HUES6 (cell line): ENCODE data around the gene NRROS.
"Not testable (repeated sequence)": the region's sequence is repeated elsewhere in the genome, so short reads cannot be mapped to it uniquely, and the experiment has no call there.

Experiments
- H3K27ac ChIP-seq: 2 replicates; pipeline ENCODE4 v1.7.0; 2013; ENCODE audit warnings: low read depth, mild to moderate bottlenecking, low read length, inconsistent platforms
- H3K27me3 ChIP-seq: 2 replicates; pipeline ENCODE4 v1.6.1; 2013; ENCODE audit warnings: low read length; ENCODE audit not compliant: control insufficient read depth, insufficient read depth
- H3K36me3 ChIP-seq: 2 replicates; pipeline ENCODE4 v1.6.1; 2013; ENCODE audit warnings: low read length; ENCODE audit not compliant: control insufficient read depth, insufficient read depth
- H3K4me1 ChIP-seq: 2 replicates; pipeline ENCODE4 v1.6.1; 2013; ENCODE audit warnings: low read length; ENCODE audit not compliant: control insufficient read depth, insufficient read depth
- H3K4me3 ChIP-seq: 2 replicates; pipeline ENCODE4 v1.5.1; 2013; ENCODE audit warnings: low read depth, low read length
- H3K9ac ChIP-seq: one replicate; pipeline ENCODE4 v1.6.1; 2013; ENCODE audit warnings: mild to moderate bottlenecking, low read length
- H3K9me3 ChIP-seq: 2 replicates; pipeline ENCODE4 v1.6.1; 2013; ENCODE audit warnings: low read depth, low read length; ENCODE audit not compliant: control insufficient read depth, insufficient read depth

Gene NRROS

DNA sequence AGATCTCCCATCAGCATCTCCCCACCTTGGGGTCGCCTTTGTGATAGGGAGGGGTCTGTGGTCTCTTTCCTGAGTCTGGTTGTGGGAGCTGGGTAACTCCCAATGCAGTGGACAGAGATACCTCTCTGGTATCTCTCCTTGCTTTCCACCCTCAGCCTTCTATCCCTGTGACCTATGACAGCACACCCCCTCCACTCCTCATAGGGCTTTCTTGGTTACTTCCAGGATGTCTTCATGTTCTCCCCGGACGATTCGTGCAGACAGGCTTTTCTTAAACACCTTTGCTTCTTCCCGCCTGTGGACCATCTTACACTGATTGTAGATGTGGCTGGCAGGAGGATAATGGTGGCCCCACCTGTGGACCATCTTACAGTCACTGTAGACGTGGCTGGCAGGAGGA lies 14.2 kb upstream of the NRROS start:
- no peak overlapping the region for H3K4me3 ChIP-seq
- no peaks in the 10 kb centered on the region for H3K27me3 ChIP-seq
- no peaks in the 10 kb centered on the region for H3K36me3 ChIP-seq
- H3K27ac ChIP-seq: no peak overlapping the region
- H3K4me1 ChIP-seq: peaks cover 14% of the 10 kb centered on the region
- H3K9me3 ChIP-seq: no peaks in the 10 kb centered on the region
- H3K9ac ChIP-seq: no peak overlapping the region

DNA sequence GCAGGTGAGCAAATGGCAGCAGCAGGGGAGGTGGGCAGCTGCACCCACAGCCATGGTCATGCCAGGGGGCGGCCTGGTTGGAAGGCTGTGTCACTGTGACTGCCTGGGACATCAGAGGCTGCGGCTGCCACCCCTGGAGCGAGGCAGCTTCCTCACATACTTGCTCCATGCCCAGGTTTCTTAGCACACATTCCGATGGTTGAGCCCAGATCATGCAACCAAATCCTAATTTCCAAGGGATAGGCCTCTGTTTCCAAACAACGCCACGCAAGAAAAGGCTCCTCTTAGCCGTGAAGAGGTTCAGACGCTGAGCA lies 11.6 kb upstream of the NRROS start:
- Histone ChIP-seq H3K9me3 (no peaks in the 10 kb centered on the region), H3K4me3 (no peak overlapping the region), H3K4me1 (peaks cover 21% of the 10 kb centered on the region), H3K27me3 (no peaks in the 10 kb centered on the region), H3K36me3 (no peaks in the 10 kb centered on the region), H3K9ac (no peak overlapping the region), H3K27ac (no peak overlapping the region)

DNA sequence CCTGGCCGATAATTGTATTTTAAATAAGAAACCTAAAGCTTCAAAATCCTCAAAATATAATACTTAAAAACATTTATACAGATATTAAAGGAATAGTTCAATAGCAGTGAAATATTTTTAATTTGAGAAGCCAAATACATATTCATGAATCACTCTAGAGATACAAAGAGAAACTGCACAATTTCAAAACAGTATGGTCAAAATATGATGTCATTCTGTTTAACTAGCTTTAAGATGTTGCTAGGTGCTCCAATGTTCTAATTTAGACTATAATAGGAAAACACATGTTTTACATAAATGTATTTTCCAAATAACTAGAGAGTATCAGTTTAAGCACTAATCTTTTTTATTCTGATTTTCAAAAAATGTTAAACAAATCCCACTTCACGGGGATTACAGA lies 10.3 kb upstream of the NRROS start:
- peaks cover 28% of the 10 kb centered on the region for H3K4me1 ChIP-seq
- no peak overlapping the region for H3K27ac ChIP-seq
- H3K36me3 ChIP-seq: no peaks in the 10 kb centered on the region
- H3K27me3 ChIP-seq: no peaks in the 10 kb centered on the region
- H3K9ac ChIP-seq: no peak overlapping the region
- no peak overlapping the region for H3K4me3 ChIP-seq
- no peaks in the 10 kb centered on the region for H3K9me3 ChIP-seq

DNA sequence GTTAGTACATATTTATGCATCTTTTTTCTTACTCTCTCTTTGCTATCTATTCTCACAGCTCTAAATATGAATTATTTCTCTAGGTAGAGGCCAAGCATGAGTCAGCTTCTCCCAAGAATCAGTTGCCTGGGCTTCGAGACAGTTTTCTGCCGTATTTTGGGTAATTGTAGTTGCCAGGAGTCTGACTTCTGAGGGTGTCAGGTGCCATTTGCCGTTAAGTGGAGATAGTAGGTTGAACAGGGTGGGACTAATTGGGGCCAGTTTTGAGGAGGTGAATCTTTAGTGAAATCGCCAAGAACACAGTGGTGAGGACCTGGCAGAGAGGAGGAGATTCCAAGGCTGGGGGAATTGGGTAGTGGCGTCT lies 7.8 kb upstream of the NRROS start:
- peak overlapping the region; percentile 93 for H3K27ac ChIP-seq
- H3K4me3 ChIP-seq: peak overlapping the region; percentile 62
- no peaks in the 10 kb centered on the region for H3K9me3 ChIP-seq
- peaks cover 31% of the 10 kb centered on the region for H3K4me1 ChIP-seq
- H3K36me3 ChIP-seq: no peaks in the 10 kb centered on the region
- H3K27me3 ChIP-seq: no peaks in the 10 kb centered on the region
- H3K9ac ChIP-seq: peak overlapping the region; percentile 84

DNA sequence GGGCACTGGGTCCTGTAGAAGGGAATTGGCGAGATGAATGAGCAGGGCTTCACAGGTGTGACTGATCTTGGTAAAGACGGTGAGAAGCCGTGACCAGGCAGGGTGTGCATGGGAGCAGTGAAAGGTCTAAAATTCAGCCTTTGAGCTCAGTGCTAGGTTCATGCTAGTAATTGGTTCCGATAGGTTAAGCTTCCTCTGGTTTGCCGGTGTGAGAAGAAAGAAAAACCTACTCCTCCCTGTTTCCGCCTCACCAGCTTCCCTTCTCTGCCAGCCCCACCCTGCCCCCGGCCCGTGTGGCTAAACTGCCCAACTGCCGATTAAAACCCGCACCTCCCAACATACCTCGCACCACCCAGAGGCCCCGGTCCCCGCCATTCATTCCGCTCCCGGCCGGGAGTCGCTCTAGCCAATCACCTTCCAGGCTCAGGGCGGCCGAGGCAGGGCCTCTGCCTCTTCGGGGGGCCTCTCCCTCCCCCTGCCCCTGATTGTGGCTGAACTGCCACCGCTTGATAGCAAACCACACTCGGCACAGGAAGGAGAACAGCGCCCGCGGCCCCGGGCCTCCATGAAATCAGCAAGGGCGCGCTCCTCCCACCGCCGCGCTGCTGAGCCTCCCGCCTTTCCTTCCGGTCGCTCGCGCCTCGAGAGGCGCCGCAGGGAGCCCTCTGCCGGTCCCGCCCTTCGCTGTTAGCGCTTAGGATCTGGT lies 7.3 kb upstream of the NRROS start:
- Histone ChIP-seq H3K27me3 (no peaks in the 10 kb centered on the region), H3K4me1 (peaks cover 27% of the 10 kb centered on the region), H3K9me3 (no peaks in the 10 kb centered on the region), H3K36me3 (no peaks in the 10 kb centered on the region), H3K27ac (peak overlapping the region; percentile 93), H3K9ac (peak overlapping the region; percentile 84), H3K4me3 (peak overlapping the region; percentile 62)

DNA sequence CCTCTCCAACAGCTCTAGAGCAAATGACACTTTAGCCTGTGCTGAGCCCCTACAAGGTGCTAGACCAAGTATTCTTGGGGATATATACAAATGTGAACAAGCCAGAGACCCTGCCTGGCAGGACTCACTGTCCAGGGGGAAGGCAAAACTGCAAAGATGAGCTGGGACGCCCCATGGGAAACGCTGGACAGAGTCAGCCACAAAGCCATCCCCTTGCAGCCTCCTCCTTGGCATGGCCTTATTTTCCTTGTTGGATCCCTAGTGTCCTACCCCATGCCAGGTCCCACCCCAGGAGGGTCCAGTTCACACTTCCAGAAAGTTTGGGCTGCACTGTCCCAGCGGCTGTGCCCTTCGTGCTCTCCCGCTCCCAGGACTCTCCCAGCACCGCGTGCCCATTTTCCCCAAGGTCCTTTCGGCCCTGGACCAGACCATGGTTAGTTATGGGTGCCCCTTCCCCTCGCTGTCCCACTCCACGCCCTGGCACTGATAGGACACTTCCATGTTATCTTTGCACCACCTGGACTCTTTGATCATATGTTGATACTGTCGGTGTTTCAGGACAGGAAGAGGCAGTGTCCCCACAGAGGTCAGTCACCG lies 5.8 kb upstream of the NRROS start:
- Histone ChIP-seq H3K9ac (no peak overlapping the region), H3K27ac (peak overlapping the region; percentile 94; the same call in 1 of the 2 replicates), H3K27me3 (peaks cover 3% of the 10 kb centered on the region; the same call in 1 of the 2 replicates), H3K4me1 (peaks cover 18% of the 10 kb centered on the region), H3K4me3 (peak overlapping the region; percentile 62; the same call in 1 of the 2 replicates), H3K36me3 (no peaks in the 10 kb centered on the region), H3K9me3 (no peaks in the 10 kb centered on the region)

DNA sequence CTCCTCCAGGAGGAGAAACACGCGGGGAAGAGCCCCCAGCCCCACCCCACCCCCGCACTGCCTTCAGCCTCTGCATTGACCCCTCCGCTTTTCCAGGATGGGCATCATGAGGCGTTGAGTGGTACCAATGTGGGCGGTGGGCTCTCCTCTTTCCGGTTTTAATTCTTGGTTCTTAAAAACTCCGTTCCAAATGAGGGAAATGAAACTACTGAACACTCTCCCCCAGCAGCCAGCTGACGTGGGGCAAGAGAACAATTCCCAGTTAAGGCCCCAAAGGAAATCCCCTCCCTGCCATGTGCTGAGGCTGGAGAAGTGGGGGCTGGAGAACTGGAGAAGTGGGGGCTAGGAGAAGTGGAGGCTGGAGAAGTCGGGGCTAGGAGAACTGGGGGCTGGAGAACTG lies 5.3 kb upstream of the NRROS start:
- peaks cover 9% of the 10 kb centered on the region; the same call in 1 of the 2 replicates for H3K27me3 ChIP-seq
- H3K4me3 ChIP-seq: no peak overlapping the region
- no peak overlapping the region for H3K27ac ChIP-seq
- H3K9ac ChIP-seq: no peak overlapping the region
- no peaks in the 10 kb centered on the region for H3K36me3 ChIP-seq
- peaks cover 24% of the 10 kb centered on the region for H3K4me1 ChIP-seq
- H3K9me3 ChIP-seq: no peaks in the 10 kb centered on the region

DNA sequence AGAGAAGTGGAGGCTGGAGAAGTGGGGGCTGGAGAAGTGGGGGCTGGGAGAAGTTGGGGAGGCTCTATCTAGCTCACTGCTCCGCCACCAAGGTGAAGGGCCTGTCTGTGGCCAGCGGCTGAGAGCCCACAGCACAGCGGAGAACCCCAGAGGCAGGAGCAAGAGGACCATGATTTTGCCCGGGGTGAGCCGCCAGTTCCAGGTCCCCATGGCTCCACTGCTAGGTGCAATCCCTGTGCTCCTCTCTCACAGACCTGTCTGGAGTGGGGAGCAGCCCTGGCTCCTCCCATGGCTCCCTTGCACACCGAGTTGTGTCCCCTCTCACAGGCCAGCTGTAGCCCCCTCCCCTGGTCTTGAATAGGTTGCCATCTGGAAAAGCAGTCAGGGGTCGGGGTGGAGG lies 4.7 kb upstream of the NRROS start:
- peaks cover 28% of the 10 kb centered on the region for H3K4me1 ChIP-seq
- no peak overlapping the region for H3K27ac ChIP-seq
- peaks cover 10% of the 10 kb centered on the region; the same call in 1 of the 2 replicates for H3K27me3 ChIP-seq
- H3K9ac ChIP-seq: no peak overlapping the region
- no peak overlapping the region for H3K4me3 ChIP-seq
- no peaks in the 10 kb centered on the region for H3K9me3 ChIP-seq
- no peaks in the 10 kb centered on the region for H3K36me3 ChIP-seq

DNA sequence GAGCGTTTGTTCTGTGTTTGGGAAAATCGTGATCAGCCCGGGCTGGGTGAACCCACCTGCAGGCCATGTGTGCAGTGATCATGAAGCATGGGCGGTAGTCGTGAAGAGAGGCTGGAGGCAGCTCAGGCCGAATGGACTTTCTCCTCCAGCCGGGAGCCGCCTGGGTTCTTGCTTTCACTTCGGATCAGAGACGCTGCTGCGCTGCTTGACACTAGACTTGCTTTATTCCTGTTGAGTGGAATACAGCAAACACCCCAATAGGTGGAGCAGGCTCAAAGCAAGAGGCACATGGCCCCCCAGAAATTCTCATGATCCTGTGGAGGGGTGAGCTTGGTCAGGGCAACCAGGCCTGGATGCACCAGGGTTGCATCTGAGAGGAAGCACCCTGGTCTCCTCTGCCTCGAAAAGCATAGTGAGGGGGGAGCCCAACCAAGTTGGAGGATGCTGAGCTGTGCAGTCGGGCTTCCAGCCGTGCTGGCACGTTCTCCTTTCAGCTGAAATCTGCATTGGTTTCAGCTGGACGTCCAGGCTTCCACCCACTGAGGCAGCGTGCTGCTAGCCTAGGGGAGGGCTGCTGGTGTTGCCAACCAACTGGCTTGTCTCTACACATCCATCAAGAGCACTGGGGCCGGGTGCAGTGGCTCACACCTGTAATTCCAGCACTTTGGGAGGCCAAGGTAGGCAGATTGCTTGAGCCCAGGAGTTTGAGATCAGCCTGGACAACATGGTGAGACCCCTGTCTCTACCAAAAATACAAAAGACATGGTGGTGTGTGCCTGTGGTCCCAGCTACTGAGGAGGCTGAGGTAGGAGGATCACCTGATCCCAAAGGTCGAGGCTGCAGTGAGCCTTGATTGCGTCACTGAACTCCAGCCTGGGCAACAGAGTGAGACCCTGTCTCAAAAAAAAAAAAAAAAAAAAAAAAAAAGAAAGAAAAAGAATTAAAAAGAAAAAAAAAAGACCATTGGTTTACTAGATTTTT lies 2.8 kb upstream of the NRROS start:
- Histone ChIP-seq H3K27ac (no peak overlapping the region), H3K36me3 (no peaks in the 10 kb centered on the region), H3K27me3 (peaks cover 14% of the 10 kb centered on the region), H3K9ac (no peak overlapping the region), H3K4me1 (peaks cover 26% of the 10 kb centered on the region), H3K4me3 (no peak overlapping the region), H3K9me3 (no peaks in the 10 kb centered on the region)

DNA sequence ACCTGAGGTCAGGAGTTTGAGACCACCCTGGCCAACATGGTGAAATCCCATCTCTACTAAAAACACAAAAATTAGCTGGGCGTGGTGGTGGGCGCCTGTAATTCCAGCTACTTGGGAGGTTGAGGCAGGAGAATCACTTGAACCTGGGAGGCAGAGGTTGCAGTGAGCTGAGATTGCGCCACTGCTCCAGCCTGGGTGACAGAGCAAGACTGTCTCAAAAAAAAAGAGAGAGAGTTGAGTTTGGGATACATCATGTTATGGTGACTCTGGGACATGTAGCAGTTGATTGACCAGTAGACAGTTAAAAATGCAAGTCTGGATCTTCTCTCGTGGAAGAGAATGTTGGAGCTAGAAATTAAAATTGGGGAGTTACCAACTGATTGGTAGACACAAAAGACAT lies 1.6 kb upstream of the NRROS start:
- not testable (repeated sequence) for H3K9me3 ChIP-seq, H3K9ac ChIP-seq, H3K36me3 ChIP-seq, H3K27ac ChIP-seq, H3K4me3 ChIP-seq
- H3K4me1 ChIP-seq: peaks cover 23% of the 10 kb centered on the region
- peaks cover 14% of the 10 kb centered on the region for H3K27me3 ChIP-seq
